Neural cell (in vitro differentiated cells): ENCODE data around the gene TMEM131L. TPM values are rescaled to one million over a fixed set of nuclear protein-coding genes. Genes with fewer than 3 reads are reported as not detected.

Source experiments
- H2AFZ ChIP-seq: fragments of 200-600, 300-800 bp; sonication (generic), shearing (Covaris generic); 2 replicates; pipeline ENCODE4 v1.6.0; 2014; ENCODE audit warnings: low read depth, mild to moderate bottlenecking, antibody characterized with exemption, low read length, moderate library complexity
- H3F3A ChIP-seq: fragments of 200-600 bp; shearing (Covaris generic); 2 replicates; pipeline ENCODE4 v1.6.1; 2016; ENCODE audit warnings: mild to moderate bottlenecking, moderate library complexity, mixed read lengths, antibody characterized with exemption, low read length; ENCODE audit not compliant: insufficient read depth, poor library complexity, severe bottlenecking
- H3K27ac ChIP-seq: fragments of 200-600, 300-800 bp; sonication (generic), shearing (Covaris generic); 2 replicates; pipeline ENCODE4 v1.5.1; 2014; ENCODE audit warnings: mild to moderate bottlenecking, low read length, moderate library complexity
- H3K27me3 ChIP-seq: fragments of 300-800, 200-600 bp; sonication (generic), shearing (Covaris generic); 2 replicates; pipeline ENCODE4 v1.6.0; 2014; ENCODE audit warnings: mild to moderate bottlenecking, low read depth, low read length, moderate library complexity; ENCODE audit not compliant: insufficient read depth
- H3K36me3 ChIP-seq: fragments of 300-800, 200-600 bp; sonication (generic), shearing (Covaris generic); 2 replicates; pipeline ENCODE4 v1.5.1; 2014; ENCODE audit warnings: mild to moderate bottlenecking, antibody characterized with exemption, low read length, moderate library complexity; ENCODE audit not compliant: insufficient read depth
- H3K4me2 ChIP-seq: fragments of 300-800, 200-600 bp; sonication (generic), shearing (Covaris generic); 2 replicates; pipeline ENCODE4 v1.6.0; 2014; ENCODE audit warnings: mild to moderate bottlenecking, low read length
- H3K4me3 ChIP-seq: fragments of 300-800, 200-600 bp; sonication (generic), shearing (Covaris generic); 2 replicates; pipeline ENCODE4 v1.5.1; 2014; ENCODE audit warnings: mild to moderate bottlenecking, low read length, moderate library complexity
- H3K79me2 ChIP-seq: fragments of 200-600 bp; shearing (Covaris generic); replicated peaks from 2 replicates; pipeline ENCODE4 v1.6.0; 2014; ENCODE audit warnings: mild to moderate bottlenecking, low read length, moderate library complexity; ENCODE audit not compliant: insufficient read depth
- H3K9ac ChIP-seq: fragments of 300-800, 200-600 bp; sonication (generic), shearing (Covaris generic); 2 replicates; pipeline ENCODE4 v1.6.1; 2016; ENCODE audit warnings: mild to moderate bottlenecking, low read length, mixed read lengths
- H3K9me2 ChIP-seq: fragments of 200-600 bp; shearing (Covaris generic); 2 replicates; pipeline ENCODE4 v1.6.1; 2016; ENCODE audit warnings: mild to moderate bottlenecking, low read length, mixed read lengths; ENCODE audit not compliant: insufficient read depth
- H3K9me3 ChIP-seq: fragments of 200-600, 300-800 bp; sonication (generic), shearing (Covaris generic); 2 replicates; pipeline ENCODE4 v1.6.1; 2016; ENCODE audit warnings: mild to moderate bottlenecking, mixed run types, low read length, moderate library complexity, mixed read lengths
- H4K20me1 ChIP-seq: fragments of 200-600 bp; shearing (Covaris generic); 2 replicates; pipeline ENCODE4 v1.6.1; 2016; ENCODE audit warnings: mild to moderate bottlenecking, mixed run types; ENCODE audit not compliant: insufficient read depth
- EP300 ChIP-seq: fragments of 450-650 bp; conservative IDR thresholded peaks from 2 replicates; pipeline ENCODE4 v1.6.1; 2014; ENCODE audit warnings: antibody characterized with exemption, mild to moderate bottlenecking, moderate library complexity; ENCODE audit not compliant: poor library complexity, severe bottlenecking
- EZH2 ChIP-seq: fragments of 200-600, 300-800 bp; shearing (Covaris generic), sonication (generic); IDR thresholded peaks from 2 replicates; pipeline ENCODE4 v1.6.1; 2014; ENCODE audit warnings: antibody characterized with exemption, low read length, borderline replicate concordance, mild to moderate bottlenecking; ENCODE audit not compliant: insufficient read depth, poor library complexity, severe bottlenecking
- MXI1 ChIP-seq: fragments of 450-650 bp; conservative IDR thresholded peaks from 2 replicates; pipeline ENCODE4 v1.6.1; 2014; ENCODE audit warnings: antibody characterized with exemption, mild to moderate bottlenecking; ENCODE audit not compliant: poor library complexity, severe bottlenecking
- POLR2AphosphoS5 ChIP-seq: IDR thresholded peaks from 2 replicates; pipeline ENCODE4 v1.6.1; 2012
- RAD21 ChIP-seq: fragments of 450-650 bp; conservative IDR thresholded peaks from 2 replicates; pipeline ENCODE4 v1.6.1; 2014; ENCODE audit warnings: antibody characterized with exemption, mild to moderate bottlenecking, moderate library complexity
- SMC3 ChIP-seq: fragments of 450-650 bp; conservative IDR thresholded peaks from 2 replicates; pipeline ENCODE4 v1.6.1; 2014; ENCODE audit warnings: antibody characterized with exemption, mild to moderate bottlenecking, moderate library complexity; ENCODE audit not compliant: poor library complexity
- TAF1 ChIP-seq: IDR thresholded peaks from 2 replicates; pipeline ENCODE4 v1.6.1; 2012; ENCODE audit warnings: low read depth
- polyA plus RNA-seq: library from polyadenylated mRNA; depleted of rRNA; stranded (reverse); fragments of >200 nt; gene quantifications from 2 replicates; pipeline ENCODE4 v1.2.3, GENCODE V29; 2014
- TF ChIP-seq, protein P1 (sequence below): IDR thresholded peaks from 2 replicates; pipeline ENCODE4 v1.6.1; 2012; ENCODE audit warnings: borderline replicate concordance
- TF ChIP-seq, protein P2 (sequence below): fragments of 450-650 bp; IDR thresholded peaks from 2 replicates; pipeline ENCODE4 v1.5.1; 2014; ENCODE audit warnings: antibody characterized with exemption, mild to moderate bottlenecking, moderate library complexity; ENCODE audit not compliant: poor library complexity, severe bottlenecking

Gene TMEM131L
- polyA plus RNA-seq, 1 donor from 2014 or later: 11.1 TPM

DNA sequence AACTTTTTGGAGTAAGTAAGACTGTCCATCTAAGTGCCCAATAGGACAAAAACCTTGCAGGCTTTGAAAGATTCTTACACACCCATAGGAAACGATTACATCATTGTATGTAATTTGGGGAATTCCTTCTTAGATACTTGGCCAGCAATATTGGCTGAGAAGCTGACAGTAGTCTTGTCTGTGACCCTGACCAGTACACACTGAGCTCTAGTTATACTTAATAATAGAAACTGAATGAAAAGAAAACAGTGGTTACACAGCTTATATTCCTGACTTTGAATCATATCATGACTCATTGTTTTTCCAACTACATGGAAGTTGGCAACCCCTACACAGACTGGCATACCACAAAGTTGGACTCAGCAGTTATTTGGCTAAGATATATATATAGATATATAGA lies 210.8 kb downstream of the TMEM131L start:
- H3K27me3 ChIP-seq: no peaks in the 10 kb centered on the region
- no peak overlapping the region for H3K27ac ChIP-seq
- no peaks in the 10 kb centered on the region for H3K79me2 ChIP-seq
- H3K9ac ChIP-seq: no peak overlapping the region
- H3F3A ChIP-seq: no peaks in the 10 kb centered on the region
- H3K4me2 ChIP-seq: no peak overlapping the region
- H3K9me3 ChIP-seq: peaks cover 3% of the 10 kb centered on the region
- no peak overlapping the region for H2AFZ ChIP-seq
- no peaks in the 10 kb centered on the region for H4K20me1 ChIP-seq
- no peak for TF ChIP-seq EP300
- TF ChIP-seq POLR2AphosphoS5: no peak
- TF ChIP-seq, protein P1, sequence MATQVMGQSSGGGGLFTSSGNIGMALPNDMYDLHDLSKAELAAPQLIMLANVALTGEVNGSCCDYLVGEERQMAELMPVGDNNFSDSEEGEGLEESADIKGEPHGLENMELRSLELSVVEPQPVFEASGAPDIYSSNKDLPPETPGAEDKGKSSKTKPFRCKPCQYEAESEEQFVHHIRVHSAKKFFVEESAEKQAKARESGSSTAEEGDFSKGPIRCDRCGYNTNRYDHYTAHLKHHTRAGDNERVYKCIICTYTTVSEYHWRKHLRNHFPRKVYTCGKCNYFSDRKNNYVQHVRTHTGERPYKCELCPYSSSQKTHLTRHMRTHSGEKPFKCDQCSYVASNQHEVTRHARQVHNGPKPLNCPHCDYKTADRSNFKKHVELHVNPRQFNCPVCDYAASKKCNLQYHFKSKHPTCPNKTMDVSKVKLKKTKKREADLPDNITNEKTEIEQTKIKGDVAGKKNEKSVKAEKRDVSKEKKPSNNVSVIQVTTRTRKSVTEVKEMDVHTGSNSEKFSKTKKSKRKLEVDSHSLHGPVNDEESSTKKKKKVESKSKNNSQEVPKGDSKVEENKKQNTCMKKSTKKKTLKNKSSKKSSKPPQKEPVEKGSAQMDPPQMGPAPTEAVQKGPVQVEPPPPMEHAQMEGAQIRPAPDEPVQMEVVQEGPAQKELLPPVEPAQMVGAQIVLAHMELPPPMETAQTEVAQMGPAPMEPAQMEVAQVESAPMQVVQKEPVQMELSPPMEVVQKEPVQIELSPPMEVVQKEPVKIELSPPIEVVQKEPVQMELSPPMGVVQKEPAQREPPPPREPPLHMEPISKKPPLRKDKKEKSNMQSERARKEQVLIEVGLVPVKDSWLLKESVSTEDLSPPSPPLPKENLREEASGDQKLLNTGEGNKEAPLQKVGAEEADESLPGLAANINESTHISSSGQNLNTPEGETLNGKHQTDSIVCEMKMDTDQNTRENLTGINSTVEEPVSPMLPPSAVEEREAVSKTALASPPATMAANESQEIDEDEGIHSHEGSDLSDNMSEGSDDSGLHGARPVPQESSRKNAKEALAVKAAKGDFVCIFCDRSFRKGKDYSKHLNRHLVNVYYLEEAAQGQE: no peak
- no peak for TF ChIP-seq MXI1
- TF ChIP-seq TAF1: no peak
- TF ChIP-seq, protein P2, sequence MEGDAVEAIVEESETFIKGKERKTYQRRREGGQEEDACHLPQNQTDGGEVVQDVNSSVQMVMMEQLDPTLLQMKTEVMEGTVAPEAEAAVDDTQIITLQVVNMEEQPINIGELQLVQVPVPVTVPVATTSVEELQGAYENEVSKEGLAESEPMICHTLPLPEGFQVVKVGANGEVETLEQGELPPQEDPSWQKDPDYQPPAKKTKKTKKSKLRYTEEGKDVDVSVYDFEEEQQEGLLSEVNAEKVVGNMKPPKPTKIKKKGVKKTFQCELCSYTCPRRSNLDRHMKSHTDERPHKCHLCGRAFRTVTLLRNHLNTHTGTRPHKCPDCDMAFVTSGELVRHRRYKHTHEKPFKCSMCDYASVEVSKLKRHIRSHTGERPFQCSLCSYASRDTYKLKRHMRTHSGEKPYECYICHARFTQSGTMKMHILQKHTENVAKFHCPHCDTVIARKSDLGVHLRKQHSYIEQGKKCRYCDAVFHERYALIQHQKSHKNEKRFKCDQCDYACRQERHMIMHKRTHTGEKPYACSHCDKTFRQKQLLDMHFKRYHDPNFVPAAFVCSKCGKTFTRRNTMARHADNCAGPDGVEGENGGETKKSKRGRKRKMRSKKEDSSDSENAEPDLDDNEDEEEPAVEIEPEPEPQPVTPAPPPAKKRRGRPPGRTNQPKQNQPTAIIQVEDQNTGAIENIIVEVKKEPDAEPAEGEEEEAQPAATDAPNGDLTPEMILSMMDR: no peak
- TF ChIP-seq EZH2: no peak
- no peak for TF ChIP-seq RAD21
- no peak for TF ChIP-seq SMC3
- no peaks in the 10 kb centered on the region for H3K9me2 ChIP-seq
- H3K4me3 ChIP-seq: no peak overlapping the region
- H3K36me3 ChIP-seq: no peaks in the 10 kb centered on the region

DNA sequence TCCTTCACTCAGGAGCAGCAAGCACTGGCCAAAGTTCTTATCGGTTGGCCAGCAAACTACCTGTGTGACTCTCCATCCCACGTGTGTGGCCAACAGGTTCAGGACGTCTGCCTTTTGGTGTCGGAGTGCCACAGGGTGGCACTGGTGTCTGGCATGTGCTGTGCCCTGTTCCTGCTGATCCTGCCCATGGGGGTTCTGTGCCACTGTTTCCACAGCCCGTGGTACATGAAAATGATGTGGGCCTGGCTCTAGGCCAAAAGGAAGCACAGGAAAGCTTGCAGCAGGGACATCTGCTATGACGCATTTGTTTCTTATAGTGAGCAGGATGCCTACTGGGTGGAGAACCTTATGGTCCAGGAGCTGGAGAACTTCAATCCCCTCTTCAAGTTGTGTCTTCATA lies 213.3 kb downstream of the TMEM131L start:
- H3K36me3 ChIP-seq: no peaks in the 10 kb centered on the region
- no peak overlapping the region for H3K27ac ChIP-seq
- no peak for TF ChIP-seq RAD21
- TF ChIP-seq, protein P1: no peak
- H3K9me3 ChIP-seq: peaks cover 3% of the 10 kb centered on the region
- H3K9ac ChIP-seq: no peak overlapping the region
- H3K4me3 ChIP-seq: no peak overlapping the region
- H3K4me2 ChIP-seq: no peak overlapping the region
- H2AFZ ChIP-seq: no peak overlapping the region
- H3K9me2 ChIP-seq: no peaks in the 10 kb centered on the region
- no peaks in the 10 kb centered on the region for H4K20me1 ChIP-seq
- peaks cover 17% of the 10 kb centered on the region for H3K27me3 ChIP-seq
- H3F3A ChIP-seq: no peaks in the 10 kb centered on the region
- H3K79me2 ChIP-seq: no peaks in the 10 kb centered on the region
